Ectodermal cell (in vitro differentiated cells): ENCODE data around the gene SLC25A24.

Experiments used
- H3K27ac ChIP-seq: 2 replicates; pipeline ENCODE4 v1.7.0; 2013; ENCODE audit warnings: mild to moderate bottlenecking, low read depth, low read length; ENCODE audit not compliant: insufficient read depth, poor library complexity, severe bottlenecking
- H3K27me3 ChIP-seq: 2 replicates; pipeline ENCODE4 v1.7.0; 2013; ENCODE audit warnings: mild to moderate bottlenecking, low read length; ENCODE audit not compliant: insufficient read depth, control insufficient read depth, poor library complexity, severe bottlenecking
- H3K36me3 ChIP-seq: one replicate; pipeline ENCODE4 v1.7.0; 2013; ENCODE audit warnings: low read length; ENCODE audit not compliant: control insufficient read depth, insufficient read depth
- H3K4me1 ChIP-seq: one replicate; pipeline ENCODE4 v1.7.0; 2013; ENCODE audit warnings: low read length; ENCODE audit not compliant: control insufficient read depth, insufficient read depth
- H3K4me3 ChIP-seq: 2 replicates; pipeline ENCODE4 v1.7.0; 2013; ENCODE audit warnings: low read depth, low read length, control low read depth; ENCODE audit not compliant: insufficient read depth
- H3K9me3 ChIP-seq: 2 replicates; pipeline ENCODE4 v1.7.0; 2013; ENCODE audit warnings: mild to moderate bottlenecking, low read length, moderate library complexity; ENCODE audit not compliant: control insufficient read depth
- WGBS, 2 experiments: methylation state at CpG; one replicate each; pipeline ENCODE4 v1.1.7; 2013; ENCODE audit warnings: missing lambda C conversion rate in 2 of 2; 5-methylcytosine and 5-hydroxymethylcytosine counted together

Gene SLC25A24

GRCh38 chr1:108124023-108124422 lies 76.1 kb downstream of the SLC25A24 start:
- H3K9me3 ChIP-seq: no peaks in the 10 kb centered on the region
- no peaks in the 10 kb centered on the region for H3K27me3 ChIP-seq
- WGBS, 2 experiments: 88 to 93% methylated on average over 1 of the region's 1 CpG
- no peaks in the 10 kb centered on the region for H3K36me3 ChIP-seq
- no peak overlapping the region for H3K4me3 ChIP-seq
- no peaks in the 10 kb centered on the region for H3K4me1 ChIP-seq
- no peak overlapping the region for H3K27ac ChIP-seq

DNA sequence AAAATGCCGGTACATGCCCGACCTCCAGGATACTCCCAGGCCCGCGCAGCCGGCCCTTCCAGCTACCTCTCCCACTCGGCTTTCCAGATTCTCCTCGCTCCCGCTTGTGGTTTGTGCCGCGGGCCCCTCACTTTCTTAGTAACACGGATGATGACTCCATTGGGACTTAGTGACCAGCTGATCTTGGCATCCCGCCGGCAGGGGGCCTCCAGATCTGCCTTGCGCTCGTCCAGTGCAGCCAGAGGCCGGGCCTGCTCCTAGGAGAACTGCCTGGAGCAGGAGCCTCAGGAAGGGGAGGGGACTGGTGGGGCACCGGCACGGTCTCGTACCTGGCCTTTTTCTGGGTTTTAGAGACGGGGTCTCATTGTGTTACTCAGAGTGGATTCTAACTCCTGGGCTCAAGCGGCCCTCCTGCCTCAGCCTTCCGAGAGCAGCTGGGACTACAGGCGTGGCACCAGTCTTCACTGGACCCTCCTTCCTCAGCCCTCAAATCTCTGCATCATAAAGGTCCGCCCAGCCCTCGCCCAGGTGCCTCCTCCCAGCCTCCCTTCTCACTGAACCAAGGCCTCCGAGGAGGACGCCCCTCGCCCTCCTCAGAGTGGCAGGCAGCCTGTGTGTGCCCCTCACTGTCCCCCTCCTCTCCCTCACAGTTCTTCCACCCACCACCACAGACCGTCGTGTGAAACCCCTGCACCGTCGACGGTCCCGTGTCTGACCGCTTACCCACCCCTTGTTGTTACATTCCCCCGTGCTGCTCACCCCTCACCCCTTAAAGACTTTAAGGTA lies 78.6 kb downstream of the SLC25A24 start:
- WGBS, 2 experiments: 89 to 91% methylated on average over 33 of the region's 36 CpGs
- Histone ChIP-seq H3K4me3 (no peak overlapping the region), H3K4me1 (no peaks in the 10 kb centered on the region)

DNA sequence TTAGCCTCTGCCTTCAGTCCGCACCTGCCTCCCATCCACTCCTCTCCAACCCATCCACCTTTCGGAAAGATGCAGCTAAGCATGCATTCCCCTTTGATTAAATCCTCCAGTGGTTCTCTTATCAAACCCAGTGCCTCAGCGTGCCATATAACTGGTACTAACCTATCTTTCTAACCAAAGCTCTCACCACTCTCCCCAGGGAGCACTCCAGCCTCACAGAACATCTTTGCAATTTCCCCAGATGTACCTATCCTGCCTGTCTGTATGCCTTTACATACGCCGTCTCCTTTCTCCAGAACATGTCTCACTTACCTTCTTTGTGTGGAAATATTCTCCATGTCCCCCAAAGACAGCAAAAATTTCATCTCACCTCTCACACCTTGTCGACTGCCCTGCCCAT lies 80.0 kb downstream of the SLC25A24 start:
- Histone ChIP-seq H3K27ac (no peak overlapping the region), H3K4me3 (no peak overlapping the region), H3K9me3 (no peaks in the 10 kb centered on the region), H3K4me1 (no peaks in the 10 kb centered on the region), H3K36me3 (no peaks in the 10 kb centered on the region), H3K27me3 (no peaks in the 10 kb centered on the region)
- 94 to 96% methylated on average over 6 of the region's 6 CpGs for WGBS, 2 experiments

More for the DNA sequence above, 78.6 kb downstream of the SLC25A24 start:
- no peaks in the 10 kb centered on the region for H3K27me3 ChIP-seq
- H3K36me3 ChIP-seq: no peaks in the 10 kb centered on the region
- H3K9me3 ChIP-seq: no peaks in the 10 kb centered on the region
- H3K27ac ChIP-seq: no peak overlapping the region

GRCh38 chr1:108119500-108119899 lies 80.6 kb downstream of the SLC25A24 start:
- H3K9me3 ChIP-seq: no peaks in the 10 kb centered on the region
- no peak overlapping the region for H3K27ac ChIP-seq
- H3K27me3 ChIP-seq: no peaks in the 10 kb centered on the region
- H3K4me3 ChIP-seq: no peak overlapping the region
- no peaks in the 10 kb centered on the region for H3K4me1 ChIP-seq
- no peaks in the 10 kb centered on the region for H3K36me3 ChIP-seq
- whole genome bisulfite sequencing, 2 experiments: 73 to 76% methylated on average over 5 of the region's 5 CpGs

GRCh38 chr1:108117945-108118902 lies 81.9 kb downstream of the SLC25A24 start:
- Histone ChIP-seq H3K9me3 (no peaks in the 10 kb centered on the region), H3K27ac (no peak overlapping the region), H3K4me1 (no peaks in the 10 kb centered on the region), H3K4me3 (no peak overlapping the region), H3K36me3 (no peaks in the 10 kb centered on the region), H3K27me3 (no peaks in the 10 kb centered on the region)
- 94% methylated on average over 5 of the region's 5 CpGs for WGBS, 2 experiments

GRCh38 chr1:108117237-108117636 lies 82.9 kb downstream of the SLC25A24 start:
- Histone ChIP-seq H3K9me3 (no peaks in the 10 kb centered on the region), H3K27ac (no peak overlapping the region), H3K27me3 (no peaks in the 10 kb centered on the region), H3K36me3 (no peaks in the 10 kb centered on the region), H3K4me3 (no peak overlapping the region), H3K4me1 (no peaks in the 10 kb centered on the region)
- WGBS, 2 experiments: 91 to 97% methylated on average over 1 of the region's 1 CpG

GRCh38 chr1:108114033-108114599 lies 86.0 kb downstream of the SLC25A24 start:
- no peaks in the 10 kb centered on the region for H3K4me1 ChIP-seq
- no peaks in the 10 kb centered on the region for H3K27me3 ChIP-seq
- 70 to 72% methylated on average over 4 of the region's 4 CpGs for WGBS, 2 experiments
- H3K36me3 ChIP-seq: no peaks in the 10 kb centered on the region
- H3K4me3 ChIP-seq: no peak overlapping the region
- H3K9me3 ChIP-seq: no peaks in the 10 kb centered on the region
- no peak overlapping the region for H3K27ac ChIP-seq

DNA sequence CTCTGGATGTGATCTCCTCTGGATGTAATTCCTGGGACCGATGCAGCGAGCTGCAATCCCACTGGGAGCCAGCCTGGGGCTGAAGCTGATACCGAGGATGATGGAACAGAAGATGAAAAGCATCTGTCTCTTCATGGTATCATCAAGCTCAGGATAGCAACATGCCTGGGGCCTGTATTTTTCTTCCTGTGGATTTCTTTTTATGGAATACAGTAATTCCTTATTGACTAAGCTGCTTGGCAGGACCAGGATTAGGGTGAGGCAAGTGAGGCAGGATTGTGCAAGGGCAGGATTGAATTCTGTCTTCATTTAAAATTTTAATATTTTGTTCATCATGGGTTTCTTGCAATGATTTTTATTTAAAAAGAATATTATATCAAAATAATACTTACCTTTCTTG lies 86.6 kb downstream of the SLC25A24 start:
- Histone ChIP-seq H3K36me3 (no peaks in the 10 kb centered on the region), H3K4me1 (no peaks in the 10 kb centered on the region), H3K27me3 (no peaks in the 10 kb centered on the region), H3K9me3 (no peaks in the 10 kb centered on the region), H3K27ac (no peak overlapping the region), H3K4me3 (no peak overlapping the region)
- WGBS, 2 experiments: 90 to 98% methylated on average over 3 of the region's 3 CpGs

DNA sequence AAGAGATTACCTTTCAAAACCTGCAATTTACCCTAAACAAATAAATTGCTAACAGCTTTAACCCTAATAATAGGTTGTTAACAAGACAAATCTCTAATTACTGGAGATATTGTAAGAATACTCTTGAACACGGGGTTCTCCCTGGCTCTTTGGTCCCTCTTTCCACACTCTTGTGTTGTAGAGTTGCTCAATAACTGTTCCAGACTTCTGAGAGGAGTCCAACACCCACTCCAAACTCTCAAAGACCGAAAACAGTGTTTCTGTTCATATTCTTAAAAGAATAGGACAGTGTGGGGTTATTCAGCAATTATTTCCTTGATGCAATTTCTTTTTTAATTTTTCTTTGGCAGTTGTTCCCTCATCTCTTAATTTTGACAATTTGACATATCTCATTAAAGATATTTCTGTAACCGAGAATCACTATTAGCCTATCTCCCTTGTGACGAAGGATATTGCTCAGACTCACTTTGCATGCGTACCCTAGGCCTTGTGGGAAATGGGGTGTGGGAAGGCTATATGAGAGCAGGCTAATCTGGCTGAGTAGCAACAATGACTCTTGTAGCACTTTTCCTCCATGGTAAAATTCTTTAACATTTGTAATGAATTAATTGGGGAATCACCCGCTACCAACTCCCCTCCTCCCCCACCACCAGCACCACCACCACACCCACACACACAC lies 90.7 kb downstream of the SLC25A24 start:
- WGBS, 2 experiments: 92 to 93% methylated on average over 6 of the region's 6 CpGs
- H3K4me1 ChIP-seq: no peaks in the 10 kb centered on the region
- H3K27me3 ChIP-seq: no peaks in the 10 kb centered on the region
- no peak overlapping the region for H3K27ac ChIP-seq
- no peak overlapping the region for H3K4me3 ChIP-seq
- H3K36me3 ChIP-seq: no peaks in the 10 kb centered on the region
- H3K9me3 ChIP-seq: no peaks in the 10 kb centered on the region
